ENCODE results near the gene SRD5A3.

- TF ChIP-seq CTCF (conservative IDR thresholded peaks at IDR 0.05): no peak
- no peak for TF ChIP-seq EZH2 (IDR thresholded peaks at IDR 0.05; ENCODE audit: low read depth)
Observed at GRCh38 chr4:55395529-55396307, 49.7 kb downstream of the SRD5A3 start, which contains the start of gene TMEM165.
